WTC11 (cell line): ENCODE results near the gene PRELP. TPM values are rescaled to one million over a fixed set of nuclear protein-coding genes. Genes with fewer than 3 reads are reported as not detected.
A peak's percentile ranks its signal among the peaks of the same experiment; 100 is the strongest.
"Not testable (repeated sequence)": the region's sequence is repeated elsewhere in the genome, so short reads cannot be mapped to it uniquely, and the experiment has no call there.

Source experiments
- ATAC-seq: fragments of 200-7000 bp; cut with Tn5 transposase; 2 replicates; pipeline ENCODE4 v1.10.0; 2021; ENCODE audit warnings: mild to moderate bottlenecking, moderate library complexity
- CTCF ChIA-PET: fragments of 300-600 bp; sonication (Branson Sonifier 250); formaldehyde crosslinking; loops from one replicate; lab custom pipeline; 2021; ENCODE audit warnings: antibody characterized with exemption; lab: Charles Lee
- POLR2A ChIA-PET: fragments of 350-600 bp; sonication (Branson Sonifier 250); formaldehyde crosslinking; loops from one replicate; lab custom pipeline; 2021; ENCODE audit warnings: antibody characterized with exemption; lab: Charles Lee
- DNase-seq: peaks from one replicate; pipeline ENCODE4 v3.0.0; 2021; ENCODE audit warnings: low spot score
- H3K27ac Mint-ChIP-seq: 2 replicates; pipeline ENCODE4 v1.8.0; 2021; ENCODE audit warnings: mixed read lengths
- H3K27me3 Mint-ChIP-seq: 2 replicates; pipeline ENCODE4 v1.8.0; 2021; ENCODE audit warnings: low read depth, mild to moderate bottlenecking, moderate library complexity, mixed read lengths
- H3K36me3 Mint-ChIP-seq: 2 replicates; pipeline ENCODE4 v1.8.0; 2021; ENCODE audit warnings: mixed read lengths
- H3K4me1 Mint-ChIP-seq: 2 replicates; pipeline ENCODE4 v1.8.0; 2022; ENCODE audit warnings: mixed read lengths
- H3K4me3 Mint-ChIP-seq: 2 replicates; pipeline ENCODE4 v1.8.0; 2021; ENCODE audit warnings: mild to moderate bottlenecking, moderate library complexity, mixed read lengths
- H3K9me3 Mint-ChIP-seq: 2 replicates; pipeline ENCODE4 v1.8.0; 2021; ENCODE audit warnings: mixed read lengths
- CREB1 ChIP-seq: sonication (generic); formaldehyde crosslinking; IDR thresholded peaks from 2 replicates; pipeline ENCODE4 v1.8.0; 2023; ENCODE audit warnings: mild to moderate bottlenecking, missing genetic modification reagents
- JAZF1 ChIP-seq: fragments of 250-450 bp; sonication (Bioruptor Pico); IDR thresholded peaks from 2 replicates; pipeline ENCODE4 v1.9.0; 2021; ENCODE audit warnings: moderate library complexity, mild to moderate bottlenecking, inconsistent platforms
- MXD4 ChIP-seq: fragments of 250-450 bp; sonication (Bioruptor Pico); IDR thresholded peaks from 2 replicates; pipeline ENCODE4 v1.8.0; 2021; ENCODE audit warnings: mild to moderate bottlenecking, moderate library complexity, borderline replicate concordance
- NR3C1 ChIP-seq: sonication (generic); formaldehyde crosslinking; conservative IDR thresholded peaks from 2 replicates; pipeline ENCODE4 v1.8.1; 2023; ENCODE audit warnings: low read depth, mild to moderate bottlenecking, missing genetic modification reagents
- OVOL2 ChIP-seq: fragments of 250-450 bp; sonication (Bioruptor Pico); IDR thresholded peaks from 2 replicates; pipeline ENCODE4 v1.9.0; 2021; ENCODE audit warnings: mild to moderate bottlenecking, borderline replicate concordance
- SMAD4 ChIP-seq: sonication (generic); formaldehyde crosslinking; IDR thresholded peaks from 2 replicates; pipeline ENCODE4 v1.8.0; 2022; ENCODE audit warnings: mild to moderate bottlenecking, missing genetic modification reagents
- USF2 ChIP-seq: sonication (generic); formaldehyde crosslinking; IDR thresholded peaks from 2 replicates; pipeline ENCODE4 v1.8.1; 2023; ENCODE audit warnings: mild to moderate bottlenecking, missing genetic modification reagents, moderate library complexity
- ZBTB43 ChIP-seq: sonication (generic); formaldehyde crosslinking; IDR thresholded peaks from 2 replicates; pipeline ENCODE4 v1.8.1; 2023; ENCODE audit warnings: mild to moderate bottlenecking, missing genetic modification reagents
- ZMAT4 ChIP-seq: fragments of 250-450 bp; sonication (Bioruptor Pico); IDR thresholded peaks from 2 replicates; pipeline ENCODE4 v1.9.0; 2021; ENCODE audit warnings: mild to moderate bottlenecking
- ZNF121 ChIP-seq: sonication (generic); formaldehyde crosslinking; IDR thresholded peaks from 2 replicates; pipeline ENCODE4 v1.8.0; 2023; ENCODE audit warnings: missing genetic modification reagents
- ZNF317 ChIP-seq: sonication (generic); formaldehyde crosslinking; IDR thresholded peaks from 2 replicates; pipeline ENCODE4 v1.8.1; 2023; ENCODE audit warnings: low read depth, mild to moderate bottlenecking, moderate library complexity, missing genetic modification reagents, borderline replicate concordance
- ZNF416 ChIP-seq: fragments of 250-450 bp; sonication (Bioruptor Pico); IDR thresholded peaks from 2 replicates; pipeline ENCODE4 v1.9.0; 2021; ENCODE audit warnings: mild to moderate bottlenecking, inconsistent platforms
- ZNF671 ChIP-seq: fragments of 250-450 bp; sonication (Bioruptor Pico); IDR thresholded peaks from 2 replicates; pipeline ENCODE4 v1.8.0; 2021; ENCODE audit warnings: mild to moderate bottlenecking
- total RNA-seq: library from RNA; stranded (reverse); gene quantifications from 3 replicates; pipeline ENCODE4 v1.2.3, GENCODE V29; 2021
- TF ChIP-seq, protein P1 (sequence below): sonication (generic); formaldehyde crosslinking; IDR thresholded peaks from 2 replicates; pipeline ENCODE4 v1.8.0; 2023; ENCODE audit warnings: mild to moderate bottlenecking, missing genetic modification reagents
- TF ChIP-seq, protein P2 (sequence below): fragments of 250-450 bp; sonication (Bioruptor Pico); IDR thresholded peaks from 2 replicates; pipeline ENCODE4 v1.8.0; 2021; ENCODE audit warnings: mild to moderate bottlenecking
- TF ChIP-seq, protein P3 (sequence below): sonication (generic); formaldehyde crosslinking; conservative IDR thresholded peaks from 2 replicates; pipeline ENCODE4 v1.8.1; 2022; ENCODE audit warnings: mild to moderate bottlenecking, missing genetic modification reagents

The PRELP gene
- total RNA-seq, 1 experiment from 2014 or later = 0.17 TPM

DNA sequence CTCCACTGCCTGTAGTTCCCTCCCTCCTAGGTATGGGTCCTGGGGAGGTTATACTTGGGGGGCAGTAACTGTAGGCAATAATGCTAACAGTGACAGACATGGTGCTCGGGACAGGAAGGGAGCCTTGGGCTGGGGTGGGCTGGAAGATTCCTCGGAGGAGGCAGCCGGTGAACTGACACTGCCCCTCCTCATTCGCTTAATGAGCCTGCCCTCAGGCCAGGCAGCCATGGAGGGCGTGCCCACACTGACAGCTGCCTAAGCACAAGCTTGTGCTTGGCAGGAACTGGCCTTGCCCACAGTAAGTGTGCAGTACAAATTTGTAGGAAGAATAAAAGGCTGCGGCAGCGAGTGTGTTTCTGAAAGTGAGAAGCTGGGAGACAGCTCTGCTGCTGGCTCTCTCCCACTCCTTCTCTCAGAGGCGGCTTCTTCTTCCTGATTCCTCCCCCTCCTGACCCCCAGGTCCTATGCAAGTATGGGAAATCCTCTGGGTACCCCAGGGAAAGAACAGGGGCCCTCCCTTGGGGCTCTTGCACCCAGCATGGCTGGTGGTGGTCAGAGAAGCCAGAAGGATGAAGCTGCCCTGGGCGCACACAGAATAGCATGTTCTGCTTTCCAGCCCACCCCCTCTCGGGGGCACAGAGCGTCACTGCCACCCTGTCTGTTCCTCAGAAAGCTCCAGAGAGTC is 42.0 kb downstream of the PRELP start (continued):
- TF ChIP-seq NR3C1 (CRISPR knock-in tag) (no peak), JAZF1 (CRISPR knock-in tag) (no peak), ZNF317 (CRISPR knock-in tag) (no peak)
- TF ChIP-seq, protein P1, sequence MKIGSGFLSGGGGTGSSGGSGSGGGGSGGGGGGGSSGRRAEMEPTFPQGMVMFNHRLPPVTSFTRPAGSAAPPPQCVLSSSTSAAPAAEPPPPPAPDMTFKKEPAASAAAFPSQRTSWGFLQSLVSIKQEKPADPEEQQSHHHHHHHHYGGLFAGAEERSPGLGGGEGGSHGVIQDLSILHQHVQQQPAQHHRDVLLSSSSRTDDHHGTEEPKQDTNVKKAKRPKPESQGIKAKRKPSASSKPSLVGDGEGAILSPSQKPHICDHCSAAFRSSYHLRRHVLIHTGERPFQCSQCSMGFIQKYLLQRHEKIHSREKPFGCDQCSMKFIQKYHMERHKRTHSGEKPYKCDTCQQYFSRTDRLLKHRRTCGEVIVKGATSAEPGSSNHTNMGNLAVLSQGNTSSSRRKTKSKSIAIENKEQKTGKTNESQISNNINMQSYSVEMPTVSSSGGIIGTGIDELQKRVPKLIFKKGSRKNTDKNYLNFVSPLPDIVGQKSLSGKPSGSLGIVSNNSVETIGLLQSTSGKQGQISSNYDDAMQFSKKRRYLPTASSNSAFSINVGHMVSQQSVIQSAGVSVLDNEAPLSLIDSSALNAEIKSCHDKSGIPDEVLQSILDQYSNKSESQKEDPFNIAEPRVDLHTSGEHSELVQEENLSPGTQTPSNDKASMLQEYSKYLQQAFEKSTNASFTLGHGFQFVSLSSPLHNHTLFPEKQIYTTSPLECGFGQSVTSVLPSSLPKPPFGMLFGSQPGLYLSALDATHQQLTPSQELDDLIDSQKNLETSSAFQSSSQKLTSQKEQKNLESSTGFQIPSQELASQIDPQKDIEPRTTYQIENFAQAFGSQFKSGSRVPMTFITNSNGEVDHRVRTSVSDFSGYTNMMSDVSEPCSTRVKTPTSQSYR (CRISPR knock-in tag) = no peak

DNA sequence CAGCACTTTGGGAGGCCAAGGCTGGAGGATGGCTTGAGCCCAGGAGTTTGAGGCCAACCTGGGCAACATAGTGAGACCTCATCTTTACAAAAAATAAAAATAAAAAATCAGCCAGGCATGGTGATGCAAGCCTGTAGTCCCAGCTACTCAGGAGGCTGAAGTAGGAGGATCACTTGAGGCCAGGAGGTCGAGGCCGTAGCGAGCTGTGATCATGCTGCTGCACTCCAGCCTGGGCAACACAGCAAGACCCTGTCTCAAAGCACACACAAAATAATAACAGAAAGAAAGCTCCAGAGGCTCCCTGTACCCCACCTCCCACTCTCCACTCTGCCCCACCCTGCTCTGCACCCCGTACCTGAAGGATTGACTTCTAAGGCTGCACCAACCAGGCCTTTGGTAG is 42.5 kb downstream of the PRELP start:
- POLR2A ChIA-PET, DNase-seq, H3K27ac Mint-ChIP-seq, H3K36me3 Mint-ChIP-seq, ATAC-seq, H3K9me3 Mint-ChIP-seq: not testable (repeated sequence)
- CTCF ChIA-PET = interaction anchor here (1.6 to 3.1 kb wide), 6 partner anchors 10 to 251 kb away, joined by 4 to 22 read pairs (median 6); partner anchors contain the start of gene ATP2B4
- peaks cover 79% of the 10 kb centered on the region for H3K4me1 Mint-ChIP-seq
- 0 out of 2 replicates have a peak overlapping the region, but pooled peaks have one; percentile 49 for H3K4me3 Mint-ChIP-seq
- peak; percentile 95 for TF ChIP-seq ZNF121 (CRISPR knock-in tag)
- H3K27me3 Mint-ChIP-seq = peaks cover 98% of the 10 kb centered on the region

DNA sequence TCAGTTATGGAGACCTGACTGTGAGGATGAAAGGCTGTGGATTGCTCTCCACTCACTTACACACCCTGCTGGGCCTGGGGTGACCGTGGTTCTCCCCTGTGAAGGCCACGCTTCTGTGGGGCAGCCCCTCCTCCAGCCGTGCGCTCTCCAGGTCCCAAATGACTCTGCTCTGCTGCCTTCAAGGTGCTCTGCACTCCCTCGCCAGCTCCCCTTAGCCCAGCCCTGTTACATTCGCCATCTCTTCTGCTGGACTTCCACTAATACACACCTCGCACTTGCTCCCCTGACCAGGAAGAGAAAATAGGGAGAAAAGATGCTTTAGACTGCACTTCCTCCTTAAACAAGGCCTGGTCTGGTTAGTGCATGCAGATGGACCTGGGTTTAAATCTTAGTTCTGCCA is 42.9 kb downstream of the PRELP start:
- ATAC-seq = no peak
- ChIA-PET CTCF (interaction anchor here (0.8 to 3.1 kb wide), 15 partner anchors 9 to 251 kb away, joined by 3 to 22 read pairs (median 6); partner anchors contain the start of gene ATP2B4), POLR2A (no interaction called here)
- no peaks in the 10 kb centered on the region for H3K36me3 Mint-ChIP-seq
- H3K9me3 Mint-ChIP-seq = no peaks in the 10 kb centered on the region
- H3K27me3 Mint-ChIP-seq = peaks cover 96% of the 10 kb centered on the region
- no peak for TF ChIP-seq ZNF416 (CRISPR knock-in tag)
- DNase-seq = no peak
- no peak overlapping the region for H3K27ac Mint-ChIP-seq
- H3K4me1 Mint-ChIP-seq = peaks cover 76% of the 10 kb centered on the region
- peak overlapping the region; percentile 49 for H3K4me3 Mint-ChIP-seq

DNA sequence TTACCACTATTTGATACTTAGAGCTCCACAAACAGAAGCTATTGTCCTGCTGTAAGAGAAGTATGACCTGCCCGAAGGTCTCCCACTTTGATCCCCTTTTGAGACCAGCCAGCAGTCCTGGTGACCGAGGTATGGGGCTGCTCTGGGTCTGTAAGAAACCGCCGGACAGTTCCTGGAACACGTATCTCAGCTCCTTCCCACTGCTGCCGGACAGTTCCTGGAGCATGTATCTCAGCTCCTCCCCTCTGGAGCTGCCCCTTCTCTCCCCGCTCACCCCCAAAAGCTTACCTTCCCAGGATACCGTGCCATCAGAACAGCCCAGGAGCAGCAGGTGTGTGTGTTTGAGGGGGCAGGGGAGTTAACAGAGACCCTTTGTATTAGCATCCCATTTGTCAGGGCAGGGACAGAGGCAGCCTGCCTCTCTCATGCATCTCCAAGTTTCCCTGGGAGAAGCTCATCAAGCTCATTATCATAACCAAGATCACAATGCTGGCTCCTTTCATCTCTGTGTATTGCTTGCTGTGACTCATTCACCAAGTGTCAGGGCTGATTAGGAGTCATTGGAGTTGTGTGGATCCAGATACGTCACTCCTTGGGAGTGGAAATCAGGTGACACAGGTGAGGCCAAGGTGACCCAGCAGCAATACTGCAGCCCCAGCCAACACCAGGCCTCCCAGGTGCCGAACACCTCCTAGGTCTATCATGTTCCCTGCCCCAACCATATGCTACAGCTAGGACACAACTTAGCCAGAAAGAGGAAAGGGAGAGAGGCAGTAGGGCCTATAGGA is 43.6 kb downstream of the PRELP start:
- H3K27ac Mint-ChIP-seq = no peak overlapping the region
- H3K27me3 Mint-ChIP-seq = peaks cover 89% of the 10 kb centered on the region
- no peaks in the 10 kb centered on the region for H3K9me3 Mint-ChIP-seq
- H3K36me3 Mint-ChIP-seq = no peaks in the 10 kb centered on the region
- peak; percentile 43 for DNase-seq
- peaks cover 72% of the 10 kb centered on the region for H3K4me1 Mint-ChIP-seq
- CTCF ChIA-PET = interaction anchor here (0.8 to 3.1 kb wide), 21 partner anchors 9 to 927 kb away, joined by 3 to 22 read pairs (median 5); partner anchors contain the start of genes ATP2B4 and PRELP
- POLR2A ChIA-PET = interaction anchor here (1.0 to 1.4 kb wide), 4 partner anchors 11 to 183 kb away, joined by 3 to 4 read pairs (median 3); no protein-coding TSS in a partner anchor
- peak; percentile 86 for ATAC-seq
- H3K4me3 Mint-ChIP-seq = peak overlapping the region; percentile 49
- TF ChIP-seq, protein P2, sequence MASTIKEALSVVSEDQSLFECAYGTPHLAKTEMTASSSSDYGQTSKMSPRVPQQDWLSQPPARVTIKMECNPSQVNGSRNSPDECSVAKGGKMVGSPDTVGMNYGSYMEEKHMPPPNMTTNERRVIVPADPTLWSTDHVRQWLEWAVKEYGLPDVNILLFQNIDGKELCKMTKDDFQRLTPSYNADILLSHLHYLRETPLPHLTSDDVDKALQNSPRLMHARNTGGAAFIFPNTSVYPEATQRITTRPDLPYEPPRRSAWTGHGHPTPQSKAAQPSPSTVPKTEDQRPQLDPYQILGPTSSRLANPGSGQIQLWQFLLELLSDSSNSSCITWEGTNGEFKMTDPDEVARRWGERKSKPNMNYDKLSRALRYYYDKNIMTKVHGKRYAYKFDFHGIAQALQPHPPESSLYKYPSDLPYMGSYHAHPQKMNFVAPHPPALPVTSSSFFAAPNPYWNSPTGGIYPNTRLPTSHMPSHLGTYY = no peak
- TF ChIP-seq, protein P1 (CRISPR knock-in tag) = no peak
- TF ChIP-seq ZMAT4 (peak; percentile 71; the same call in 1 of the 2 replicates), ZNF317 (CRISPR knock-in tag) (no peak), OVOL2 (CRISPR knock-in tag) (no peak), SMAD4 (peak; percentile 25; the same call in 1 of the 2 replicates), ZBTB43 (0 out of 2 replicates have a peak, but pooled peaks have one; percentile 20), CREB1 (CRISPR knock-in tag) (no peak), USF2 (peak; percentile 74), MXD4 (CRISPR knock-in tag) (no peak), ZNF671 (CRISPR knock-in tag) (no peak)
- TF ChIP-seq, protein P3, sequence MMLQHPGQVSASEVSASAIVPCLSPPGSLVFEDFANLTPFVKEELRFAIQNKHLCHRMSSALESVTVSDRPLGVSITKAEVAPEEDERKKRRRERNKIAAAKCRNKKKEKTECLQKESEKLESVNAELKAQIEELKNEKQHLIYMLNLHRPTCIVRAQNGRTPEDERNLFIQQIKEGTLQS (CRISPR knock-in tag) = 0 out of 2 replicates have a peak, but pooled peaks have one; percentile 65
